Mucosa of descending colon (tissue), 3 donors: Measurements from ENCODE around the gene CFAP298. TPM values are rescaled to one million over a fixed set of nuclear protein-coding genes. Genes with fewer than 3 reads are reported as not detected.

Source experiments
- ATAC-seq: fragments of 200-7000 bp; cut with Tn5 transposase; one replicate; pipeline ENCODE4 v1.9.1; 2020; ENCODE audit warnings: mild to moderate bottlenecking, moderate library complexity
- DNase-seq, 3 donors: peaks; one replicate each; pipeline ENCODE4 v3.0.0-alpha.2; 2020
- H3K36me3 ChIP-seq: fragments of 200-600 bp; one replicate; pipeline ENCODE4 v1.8.0; 2021; ENCODE audit warnings: low read depth, mild to moderate bottlenecking
- H3K4me1 ChIP-seq: fragments of 200-600 bp; one replicate; pipeline ENCODE4 v1.8.0; 2021; ENCODE audit warnings: low read depth, mild to moderate bottlenecking
- H3K4me3 ChIP-seq: fragments of 200-600 bp; one replicate; pipeline ENCODE4 v1.8.0; 2021; ENCODE audit warnings: mild to moderate bottlenecking
- H3K9me3 ChIP-seq: fragments of 200-600 bp; one replicate; pipeline ENCODE4 v1.8.0; 2021; ENCODE audit warnings: mild to moderate bottlenecking
- CTCF ChIP-seq: fragments of 200-600 bp; IDR thresholded peaks from one replicate; pipeline ENCODE4 v1.8.0; 2022; ENCODE audit warnings: antibody characterized with exemption, mild to moderate bottlenecking
- intact Hi-C, 2 donors: fragments of 100-400 bp; cut with DNase I in 1 of 2; cut with micrococcal nuclease in 1 of 2; formaldehyde crosslinking; loops; one replicate each; pipeline versions ENCODE4 v1.11.0 to v1.11.1; 2022; cut with DNase I, micrococcal nuclease
- total RNA-seq, 3 donors: library from RNA; stranded (reverse); fragmentation: NEBNext Ultra II Directional in 2 of 3; extraction: Animal tissue kit (Norgen Biotek cat#: 25700) in 2 of 3; gene quantifications; one replicate each; pipeline versions ENCODE4 v1.2.1 to v1.2.4, GENCODE V29; 2021 to 2023
- donor health status: DM: no; HTN: no; CAD: no; lungs with moderate emphysema.
- donor health status: DM: no; HTN: no; CAD: no.
- donor health status: DM: no; HTN: yes; CAD: no.

Gene CFAP298
- total RNA-seq, 3 donors from 2014 or later = 24.2 to 35.6 (median 27.0) TPM

- Histone ChIP-seq H3K9me3 (no peaks in the 10 kb centered on the region), H3K4me3 (no peak overlapping the region), H3K36me3 (no peaks in the 10 kb centered on the region), H3K4me1 (no peaks in the 10 kb centered on the region)
- ATAC-seq (no peak), DNase-seq (no peak)
- intact Hi-C loops = no loop called here
- no peak for TF ChIP-seq CTCF
Measured at GRCh38 chr21:32549886-32550285, 62.3 kb downstream of the CFAP298 start.

DNA sequence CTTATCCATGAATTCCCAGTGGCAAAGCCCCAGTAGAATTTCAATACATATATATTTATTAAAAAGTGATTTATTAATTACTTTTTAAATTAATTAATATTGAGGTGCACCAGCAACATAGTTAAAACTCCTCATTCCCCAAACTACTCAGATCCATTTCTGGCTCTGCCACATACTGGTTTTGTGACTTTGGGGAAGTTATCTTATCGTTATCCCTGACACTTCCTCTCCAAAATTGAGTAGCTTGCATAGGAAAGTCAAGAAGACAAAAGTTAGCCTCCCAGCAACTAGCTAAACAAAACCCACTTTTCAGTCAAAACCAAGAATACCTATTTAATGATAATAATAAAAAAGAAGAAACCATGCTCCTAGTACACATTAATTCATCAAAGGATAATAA is 62.7 kb downstream of the CFAP298 start:
- no peak for ATAC-seq
- Histone ChIP-seq H3K36me3 (no peaks in the 10 kb centered on the region), H3K9me3 (no peaks in the 10 kb centered on the region), H3K4me3 (no peak overlapping the region), H3K4me1 (no peaks in the 10 kb centered on the region)
- no peak for DNase-seq
- no peak for TF ChIP-seq CTCF
- intact Hi-C loops = no loop called here

Other genes starting within 250 kb of the CFAP298 start
- 10 to 100 TPM in 1 of 3 donors, 1 to 10 TPM in 2; 8.4 to 13.5 (median 8.7) TPM for gene URB1, start 219.4 kb downstream of the CFAP298 start, total RNA-seq
- 10 to 100 TPM; 13.7 to 27.8 (median 15.3) TPM for gene EVA1C, start 199.7 kb downstream of the CFAP298 start, total RNA-seq
- 1 to 10 TPM in 1 of 3 donors, under 1 TPM in 1, not detected in 1; 0.14 to 2.1 TPM for gene TCP10L, start 26.9 kb downstream of the CFAP298 start, total RNA-seq
- gene SYNJ1, start 115.6 kb upstream of the CFAP298 start, total RNA-seq = 10 to 100 TPM; 13.2 to 21.1 (median 16.8) TPM
- gene PAXBP1, start 159.4 kb upstream of the CFAP298 start, total RNA-seq = 10 to 100 TPM; 39.5 to 42.7 (median 41.0) TPM